ENCODE results near the gene NFE2L2. TPM values are rescaled to one million over a fixed set of nuclear protein-coding genes. Genes with fewer than 3 reads are reported as not detected.

NFE2L2 gene
- total RNA-seq, 6 experiments from 2014 or later = 59.0 to 76.5 (median 67.8) TPM

DNA sequence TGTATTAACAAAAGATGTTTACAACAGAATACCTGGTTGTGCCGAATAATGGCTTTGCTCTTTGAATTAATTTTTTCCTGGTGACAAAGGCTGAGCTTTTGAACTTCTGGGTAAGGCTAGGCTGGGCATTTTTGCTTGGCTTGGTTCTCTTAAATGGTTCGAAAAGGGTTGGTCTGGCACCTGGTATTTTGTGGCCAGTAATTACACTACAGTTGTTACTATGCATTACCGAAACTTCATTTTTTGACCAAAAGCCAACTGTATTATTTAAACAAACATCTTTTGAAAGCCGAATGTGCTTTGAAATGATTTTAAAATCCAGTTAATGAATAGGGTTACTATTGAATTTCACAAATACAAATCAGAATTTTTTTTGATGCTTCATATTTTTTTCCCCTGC lies 19.4 kb upstream of the NFE2L2 start:
- no peak overlapping the region for H3K4me3 Mint-ChIP-seq
- no peaks in the 10 kb centered on the region; the same call in 1 of the 2 replicates for H3K27me3 Mint-ChIP-seq (ENCODE audit: insufficient read depth)
- no peaks in the 10 kb centered on the region for H3K36me3 Mint-ChIP-seq (ENCODE audit: low read depth)
- peaks cover 10% of the 10 kb centered on the region for H3K4me1 Mint-ChIP-seq (ENCODE audit: low read depth)
- H3K9me3 Mint-ChIP-seq = no peaks in the 10 kb centered on the region
- H3K27ac Mint-ChIP-seq = no peak overlapping the region
- TF ChIP-seq, protein P1, sequence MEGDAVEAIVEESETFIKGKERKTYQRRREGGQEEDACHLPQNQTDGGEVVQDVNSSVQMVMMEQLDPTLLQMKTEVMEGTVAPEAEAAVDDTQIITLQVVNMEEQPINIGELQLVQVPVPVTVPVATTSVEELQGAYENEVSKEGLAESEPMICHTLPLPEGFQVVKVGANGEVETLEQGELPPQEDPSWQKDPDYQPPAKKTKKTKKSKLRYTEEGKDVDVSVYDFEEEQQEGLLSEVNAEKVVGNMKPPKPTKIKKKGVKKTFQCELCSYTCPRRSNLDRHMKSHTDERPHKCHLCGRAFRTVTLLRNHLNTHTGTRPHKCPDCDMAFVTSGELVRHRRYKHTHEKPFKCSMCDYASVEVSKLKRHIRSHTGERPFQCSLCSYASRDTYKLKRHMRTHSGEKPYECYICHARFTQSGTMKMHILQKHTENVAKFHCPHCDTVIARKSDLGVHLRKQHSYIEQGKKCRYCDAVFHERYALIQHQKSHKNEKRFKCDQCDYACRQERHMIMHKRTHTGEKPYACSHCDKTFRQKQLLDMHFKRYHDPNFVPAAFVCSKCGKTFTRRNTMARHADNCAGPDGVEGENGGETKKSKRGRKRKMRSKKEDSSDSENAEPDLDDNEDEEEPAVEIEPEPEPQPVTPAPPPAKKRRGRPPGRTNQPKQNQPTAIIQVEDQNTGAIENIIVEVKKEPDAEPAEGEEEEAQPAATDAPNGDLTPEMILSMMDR (IDR thresholded peaks at IDR 0.05) = no peak
- no peak for DNase-seq

DNA sequence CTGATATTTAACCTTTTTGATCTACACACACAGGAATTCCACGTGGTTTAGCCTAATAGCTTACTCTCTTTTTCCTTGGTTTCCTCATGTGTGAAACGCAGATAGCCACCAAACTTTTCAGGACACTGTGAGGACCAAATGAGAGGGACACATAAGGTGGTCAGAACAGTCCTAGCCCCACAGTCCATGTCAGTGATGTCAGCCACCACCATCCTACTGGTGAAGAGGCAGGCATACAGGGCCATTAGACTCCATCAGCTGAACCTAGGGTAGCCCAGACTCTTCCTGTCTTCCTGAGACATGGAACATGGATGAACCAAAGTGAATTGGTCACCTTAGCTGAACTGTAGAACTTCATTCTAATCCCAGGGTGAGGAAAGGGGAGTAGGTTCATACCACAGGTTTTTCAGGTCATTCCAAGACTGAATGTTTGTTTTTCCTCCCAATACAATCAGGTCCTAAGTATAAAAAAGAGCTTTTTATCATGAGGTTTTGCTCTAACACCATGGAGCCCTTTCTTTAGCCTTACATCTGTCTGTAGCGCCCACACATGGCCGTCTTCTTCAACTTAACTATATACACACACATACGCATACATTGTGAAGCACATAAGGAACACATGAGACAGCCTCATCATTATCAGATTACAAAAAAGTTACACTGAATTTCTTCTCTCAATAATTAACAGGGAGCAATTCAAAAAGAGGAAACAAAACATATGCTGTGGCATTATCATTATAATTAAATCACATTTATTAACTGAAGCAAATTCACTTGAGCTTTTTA lies 18.5 kb upstream of the NFE2L2 start:
- H3K4me1 Mint-ChIP-seq (ENCODE audit: low read depth) = peaks cover 10% of the 10 kb centered on the region

DNA sequence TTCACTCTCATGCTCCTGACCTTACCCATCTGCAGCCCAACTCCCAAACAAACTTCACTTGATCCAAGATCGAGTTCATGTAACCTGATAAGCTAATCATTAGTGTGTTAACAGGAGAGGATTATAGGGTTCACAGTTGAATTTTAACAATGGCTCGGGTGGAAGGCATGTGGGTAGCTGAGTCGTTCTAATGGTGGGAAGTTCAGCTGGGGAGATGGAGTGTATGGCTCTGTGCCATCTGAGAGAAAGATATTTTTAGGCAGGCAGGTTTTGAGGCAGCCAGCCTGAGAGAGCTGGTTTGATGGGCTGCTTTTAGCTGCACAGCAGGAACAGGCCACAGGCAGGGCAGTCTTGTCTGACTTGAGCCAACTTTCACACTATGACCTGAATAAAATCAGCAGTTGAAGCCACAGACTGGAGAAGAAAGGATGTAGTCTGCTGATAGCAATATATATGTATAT lies 17.7 kb upstream of the NFE2L2 start:
- H3K4me1 Mint-ChIP-seq (ENCODE audit: low read depth) = peaks cover 10% of the 10 kb centered on the region
- H3K27ac Mint-ChIP-seq = peak overlapping the region; percentile 2; the same call in 1 of the 2 replicates
- H3K27me3 Mint-ChIP-seq (ENCODE audit: insufficient read depth) = no peaks in the 10 kb centered on the region; the same call in 1 of the 2 replicates
- H3K4me3 Mint-ChIP-seq = no peak overlapping the region
- TF ChIP-seq, protein P1 (IDR thresholded peaks at IDR 0.05) = no peak
- no peaks in the 10 kb centered on the region for H3K9me3 Mint-ChIP-seq
- DNase-seq = peak; percentile 29
- H3K36me3 Mint-ChIP-seq (ENCODE audit: low read depth) = no peaks in the 10 kb centered on the region

More for the DNA sequence above, 18.5 kb upstream of the NFE2L2 start:
- Mint-ChIP-seq H3K36me3 (ENCODE audit: low read depth) (no peaks in the 10 kb centered on the region), H3K4me3 (no peak overlapping the region), H3K27me3 (ENCODE audit: insufficient read depth) (no peaks in the 10 kb centered on the region; the same call in 1 of the 2 replicates), H3K9me3 (no peaks in the 10 kb centered on the region), H3K27ac (no peak overlapping the region)
- TF ChIP-seq, protein P1 (IDR thresholded peaks at IDR 0.05) = no peak
- no peak for DNase-seq

DNA sequence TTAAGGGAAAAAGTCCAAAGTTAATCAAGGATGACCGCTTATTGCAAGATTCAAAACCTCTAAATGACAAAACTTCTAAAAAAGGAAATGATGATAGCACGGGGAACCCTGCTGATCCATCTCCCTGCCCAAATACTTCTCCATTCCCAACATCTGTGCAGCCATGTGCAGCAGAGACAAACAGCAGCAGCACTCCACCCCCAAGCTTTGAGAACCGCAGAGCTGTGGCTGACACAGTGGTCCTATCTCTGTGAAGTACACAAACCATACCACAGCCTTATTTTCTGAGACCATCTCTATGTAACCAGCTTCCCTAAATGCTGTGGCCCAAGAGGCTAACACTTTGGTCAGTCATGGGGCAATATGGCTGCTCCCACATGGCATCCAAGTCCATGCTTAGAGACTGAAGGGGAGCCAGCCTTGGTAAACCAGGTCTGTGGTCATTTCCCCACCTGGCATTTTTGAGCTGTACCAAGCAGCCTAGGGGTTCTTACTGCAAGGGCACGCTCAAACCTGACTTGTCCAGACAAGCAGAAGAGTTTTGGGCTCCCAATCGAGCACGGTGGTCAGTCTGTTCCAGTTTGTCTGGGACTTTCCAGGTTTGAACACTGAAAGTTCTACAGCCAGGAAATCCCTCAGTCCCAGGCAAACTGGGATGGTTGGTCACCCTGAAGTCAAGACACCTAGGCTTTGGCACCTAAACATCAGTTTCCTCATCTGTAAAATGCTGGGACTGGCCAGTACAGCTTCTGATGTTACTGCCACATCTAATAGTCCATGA lies 17.1 kb upstream of the NFE2L2 start:
- TF ChIP-seq, protein P1 (IDR thresholded peaks at IDR 0.05) = no peak
- Mint-ChIP-seq H3K4me3 (no peak overlapping the region), H3K36me3 (ENCODE audit: low read depth) (no peaks in the 10 kb centered on the region), H3K4me1 (ENCODE audit: low read depth) (peaks cover 10% of the 10 kb centered on the region), H3K27ac (peak overlapping the region; percentile 2; the same call in 1 of the 2 replicates), H3K9me3 (no peaks in the 10 kb centered on the region), H3K27me3 (ENCODE audit: insufficient read depth) (no peaks in the 10 kb centered on the region; the same call in 1 of the 2 replicates)
- DNase-seq = no peak

DNA sequence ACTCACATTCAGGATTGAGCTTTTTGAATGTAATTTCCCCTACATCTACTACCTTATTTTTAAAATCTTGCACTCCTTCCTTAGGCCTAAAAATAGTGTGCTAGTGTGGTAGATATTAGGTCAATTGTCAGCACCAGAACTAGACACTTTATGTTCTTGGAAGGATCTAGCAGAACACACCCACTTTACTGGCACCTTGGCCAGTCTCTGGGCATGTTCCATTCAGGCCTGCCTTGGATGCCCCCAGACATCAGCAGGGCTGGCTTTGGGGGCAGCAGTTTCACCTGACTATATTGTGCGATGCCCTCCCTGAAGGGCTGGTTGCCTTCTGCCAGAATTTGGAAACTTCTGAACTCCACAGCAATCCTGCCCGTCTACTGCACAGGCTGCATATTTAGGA lies 15.3 kb upstream of the NFE2L2 start:
- H3K4me1 Mint-ChIP-seq (ENCODE audit: low read depth) = peaks cover 22% of the 10 kb centered on the region
- no peaks in the 10 kb centered on the region for H3K36me3 Mint-ChIP-seq (ENCODE audit: low read depth)
- H3K27me3 Mint-ChIP-seq (ENCODE audit: insufficient read depth) = no peaks in the 10 kb centered on the region; the same call in 1 of the 2 replicates
- no peaks in the 10 kb centered on the region for H3K9me3 Mint-ChIP-seq
- H3K27ac Mint-ChIP-seq = no peak overlapping the region
- H3K4me3 Mint-ChIP-seq = no peak overlapping the region
- no peak for DNase-seq
- TF ChIP-seq, protein P1 (IDR thresholded peaks at IDR 0.05) = no peak

Data from HFFc6 (cell line).